Raji (cell line): ENCODE results near the gene PIK3C3.

Experiments
- POLR2A ChIP-seq: IDR thresholded peaks from 2 replicates; pipeline ENCODE4 v1.6.1; 2011; ENCODE audit warnings: low read depth, low read length, control low read depth; ENCODE audit not compliant: insufficient read depth

PIK3C3 gene

GRCh38 chr18:41942254-41942653 is 12.8 kb upstream of the PIK3C3 start:
- no peak for TF ChIP-seq POLR2A

GRCh38 chr18:41948544-41949110 is 6.4 kb upstream of the PIK3C3 start:
- TF ChIP-seq POLR2A: no peak

- TF ChIP-seq POLR2A: no peak
Observed at GRCh38 chr18:41949206-41949920, 5.7 kb upstream of the PIK3C3 start.

- no peak for TF ChIP-seq POLR2A
Observed at GRCh38 chr18:41955688-41956087, 654 bp downstream of the PIK3C3 start.

GRCh38 chr18:41959045-41959444 is 4.0 kb downstream of the PIK3C3 start:
- TF ChIP-seq POLR2A: no peak

GRCh38 chr18:41965634-41966255 is 10.7 kb downstream of the PIK3C3 start:
- no peak for TF ChIP-seq POLR2A

- no peak for TF ChIP-seq POLR2A
Observed at GRCh38 chr18:41966943-41967342, 11.9 kb downstream of the PIK3C3 start.

GRCh38 chr18:41967680-41968079 is 12.6 kb downstream of the PIK3C3 start:
- TF ChIP-seq POLR2A: no peak

- no peak for TF ChIP-seq POLR2A
Observed at GRCh38 chr18:41969881-41970280, 14.8 kb downstream of the PIK3C3 start.

GRCh38 chr18:41972067-41972925 is 17.3 kb downstream of the PIK3C3 start:
- no peak for TF ChIP-seq POLR2A

GRCh38 chr18:41973983-41974382 is 18.9 kb downstream of the PIK3C3 start:
- no peak for TF ChIP-seq POLR2A

- TF ChIP-seq POLR2A: no peak
Observed at GRCh38 chr18:41974796-41975201, 19.8 kb downstream of the PIK3C3 start.

GRCh38 chr18:41975284-41975683 is 20.2 kb downstream of the PIK3C3 start:
- no peak for TF ChIP-seq POLR2A

GRCh38 chr18:41977233-41977632 is 22.2 kb downstream of the PIK3C3 start:
- TF ChIP-seq POLR2A: no peak

- no peak for TF ChIP-seq POLR2A
Observed at GRCh38 chr18:41982942-41983660, 28.1 kb downstream of the PIK3C3 start.

GRCh38 chr18:41985914-41986313 is 30.9 kb downstream of the PIK3C3 start:
- TF ChIP-seq POLR2A: no peak

GRCh38 chr18:41989508-41989907 is 34.5 kb downstream of the PIK3C3 start:
- no peak for TF ChIP-seq POLR2A
